GM12874 (cell line): ENCODE measurements around the gene LIMA1.

Source experiments
- CTCF ChIP-seq: IDR thresholded peaks from 2 replicates; pipeline ENCODE4 v1.5.1; 2011; ENCODE audit warnings: low read depth, mild to moderate bottlenecking, control low read depth, low read length, moderate library complexity; ENCODE audit not compliant: insufficient read depth

The LIMA1 gene

GRCh38 chr12:50151047-50151687 lies 132.2 kb downstream of the LIMA1 start:
- no peak for TF ChIP-seq CTCF

GRCh38 chr12:50149311-50149710 lies 134.0 kb downstream of the LIMA1 start:
- no peak for TF ChIP-seq CTCF

- no peak for TF ChIP-seq CTCF
These were observed 136.0 kb downstream of the LIMA1 start for GRCh38 chr12:50147281-50147680.

- no peak for TF ChIP-seq CTCF
These were observed 137.9 kb downstream of the LIMA1 start for GRCh38 chr12:50145439-50145838.

GRCh38 chr12:50142993-50143392 lies 140.3 kb downstream of the LIMA1 start:
- TF ChIP-seq CTCF = no peak

- TF ChIP-seq CTCF = peak; percentile 46; the same call in 1 of the 2 replicates
These were observed 150.7 kb downstream of the LIMA1 start for GRCh38 chr12:50132505-50133135.

- TF ChIP-seq CTCF = no peak
These were observed 154.0 kb downstream of the LIMA1 start for GRCh38 chr12:50129290-50129689.
